HL-60/S4 treated with phorbol 12-myristate 13-acetate at 8.2 ng/mL for 4 days and 3 days (cell line): ENCODE data around the gene RTL9.

Experiments used
- in situ Hi-C: fragments of 300-500 bp; cut with MboI; formaldehyde crosslinking; loops from 2 replicates; pipeline ENCODE4 v1.15.0; 2022; ENCODE audit warnings: low sequenced_read_pairs

The RTL9 gene

GRCh38 chrX:110403441-110404238, 45.0 kb downstream of the RTL9 start:
- in situ Hi-C loops = loop anchor here (10.0 to 25.0 kb wide), 2 partner anchors 239 to 466 kb away; no protein-coding TSS in a partner anchor

- in situ Hi-C loops = loop anchor here (10.0 to 25.0 kb wide), 2 partner anchors 240 to 467 kb away; no protein-coding TSS in a partner anchor
Measured at GRCh38 chrX:110404376-110404775, 45.7 kb downstream of the RTL9 start.

GRCh38 chrX:110406250-110406649, 47.6 kb downstream of the RTL9 start:
- in situ Hi-C loops = loop anchor here (10.0 to 25.0 kb wide), 2 partner anchors 241 to 469 kb away; no protein-coding TSS in a partner anchor

- in situ Hi-C loops = loop anchor here (10.0 to 25.0 kb wide), 2 partner anchors 242 to 470 kb away; no protein-coding TSS in a partner anchor
Measured at GRCh38 chrX:110406822-110407221, 48.2 kb downstream of the RTL9 start.

- in situ Hi-C loops = loop anchor here (10.0 to 25.0 kb wide), 2 partner anchors 243 to 471 kb away; no protein-coding TSS in a partner anchor
Measured at GRCh38 chrX:110407910-110408545, 49.4 kb downstream of the RTL9 start.
